ENCODE data around the gene CCDC192.

DNA sequence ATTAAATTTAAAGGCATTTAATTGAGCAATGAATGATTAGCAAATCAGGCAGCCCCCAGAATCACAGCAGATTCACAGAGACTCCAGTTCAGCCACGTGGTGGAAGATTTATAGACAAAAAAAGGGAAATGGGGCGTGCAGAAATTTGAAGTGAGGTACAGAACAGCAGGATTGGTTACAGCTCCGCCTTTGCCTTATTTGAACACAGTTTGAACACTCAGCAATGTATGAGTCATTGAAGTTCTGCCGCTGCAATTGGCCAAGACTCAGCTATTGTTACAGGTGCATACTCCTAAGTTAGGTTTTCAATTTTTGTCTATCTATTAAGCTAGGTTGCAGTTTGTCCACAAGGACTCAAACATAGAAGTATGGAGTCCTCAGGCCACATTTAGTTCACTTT, 222.7 kb downstream of the CCDC192 start:
- TF ChIP-seq, protein P1, sequence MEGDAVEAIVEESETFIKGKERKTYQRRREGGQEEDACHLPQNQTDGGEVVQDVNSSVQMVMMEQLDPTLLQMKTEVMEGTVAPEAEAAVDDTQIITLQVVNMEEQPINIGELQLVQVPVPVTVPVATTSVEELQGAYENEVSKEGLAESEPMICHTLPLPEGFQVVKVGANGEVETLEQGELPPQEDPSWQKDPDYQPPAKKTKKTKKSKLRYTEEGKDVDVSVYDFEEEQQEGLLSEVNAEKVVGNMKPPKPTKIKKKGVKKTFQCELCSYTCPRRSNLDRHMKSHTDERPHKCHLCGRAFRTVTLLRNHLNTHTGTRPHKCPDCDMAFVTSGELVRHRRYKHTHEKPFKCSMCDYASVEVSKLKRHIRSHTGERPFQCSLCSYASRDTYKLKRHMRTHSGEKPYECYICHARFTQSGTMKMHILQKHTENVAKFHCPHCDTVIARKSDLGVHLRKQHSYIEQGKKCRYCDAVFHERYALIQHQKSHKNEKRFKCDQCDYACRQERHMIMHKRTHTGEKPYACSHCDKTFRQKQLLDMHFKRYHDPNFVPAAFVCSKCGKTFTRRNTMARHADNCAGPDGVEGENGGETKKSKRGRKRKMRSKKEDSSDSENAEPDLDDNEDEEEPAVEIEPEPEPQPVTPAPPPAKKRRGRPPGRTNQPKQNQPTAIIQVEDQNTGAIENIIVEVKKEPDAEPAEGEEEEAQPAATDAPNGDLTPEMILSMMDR (IDR thresholded peaks at IDR 0.05), result no peak
- TF ChIP-seq POLR2AphosphoS5 (IDR thresholded peaks at IDR 0.05), result no peak

All from suprapubic skin (tissue), 3 donors.